ENCODE results near the gene SDCCAG8.
"Not testable (repeated sequence)": the region's sequence is repeated elsewhere in the genome, so short reads cannot be mapped to it uniquely, and the experiment has no call there.

The SDCCAG8 gene

DNA sequence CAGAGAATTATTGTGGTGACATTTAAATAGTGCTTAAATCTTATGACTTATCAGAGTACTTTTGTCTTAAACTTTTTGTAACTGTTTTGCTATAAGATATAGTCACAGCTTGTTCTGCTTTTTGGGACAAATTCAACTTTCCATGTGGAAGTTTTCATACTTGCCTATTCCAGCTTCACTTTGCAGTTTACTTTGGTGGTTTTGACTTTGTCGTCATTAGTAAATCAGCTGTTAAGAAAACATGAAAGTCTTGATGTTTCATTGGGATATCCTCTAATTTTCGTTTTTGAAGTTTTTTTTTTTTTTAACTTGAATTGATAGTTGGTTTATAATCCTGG, 31.3 kb downstream of the SDCCAG8 start:
- DNase-seq = no peak

DNA sequence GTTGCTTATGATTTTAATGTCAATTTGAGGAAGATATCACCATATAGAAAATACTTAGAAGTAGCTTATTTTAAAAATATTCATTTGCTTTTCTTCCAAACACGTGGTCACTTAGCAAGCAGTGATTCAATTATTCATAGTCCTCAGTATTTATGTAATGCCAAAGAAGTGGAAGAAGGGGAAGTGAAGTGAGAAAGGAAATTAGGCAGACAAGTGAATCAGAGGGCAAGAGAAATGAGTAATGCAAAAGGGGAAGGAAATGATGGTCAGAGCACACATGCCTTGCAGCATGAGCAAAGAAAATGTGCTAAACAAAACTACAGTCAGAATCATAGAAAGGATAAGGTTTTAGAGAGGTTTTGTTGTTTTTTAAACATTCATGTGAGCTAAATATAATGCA, 31.8 kb downstream of the SDCCAG8 start:
- DNase-seq = no peak

DNA sequence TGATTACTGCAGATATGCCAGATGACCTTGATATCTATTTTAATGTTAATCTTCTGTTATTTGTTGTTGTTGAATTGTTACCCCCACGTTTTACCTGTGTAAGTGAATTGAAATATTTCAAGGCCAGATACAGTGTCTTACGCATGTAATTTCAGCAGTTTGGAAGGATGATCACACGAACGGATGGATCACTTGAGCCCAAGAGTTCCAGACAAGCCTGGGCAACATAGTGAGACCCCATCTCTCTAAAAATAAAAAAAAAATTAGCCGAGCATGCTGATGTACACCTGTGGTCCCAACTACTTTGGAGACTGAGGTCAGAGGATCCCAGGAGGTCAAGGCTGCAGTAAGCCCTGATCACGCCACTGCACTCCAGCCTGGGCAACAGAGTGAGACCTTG, 32.2 kb downstream of the SDCCAG8 start:
- no peak for DNase-seq

DNA sequence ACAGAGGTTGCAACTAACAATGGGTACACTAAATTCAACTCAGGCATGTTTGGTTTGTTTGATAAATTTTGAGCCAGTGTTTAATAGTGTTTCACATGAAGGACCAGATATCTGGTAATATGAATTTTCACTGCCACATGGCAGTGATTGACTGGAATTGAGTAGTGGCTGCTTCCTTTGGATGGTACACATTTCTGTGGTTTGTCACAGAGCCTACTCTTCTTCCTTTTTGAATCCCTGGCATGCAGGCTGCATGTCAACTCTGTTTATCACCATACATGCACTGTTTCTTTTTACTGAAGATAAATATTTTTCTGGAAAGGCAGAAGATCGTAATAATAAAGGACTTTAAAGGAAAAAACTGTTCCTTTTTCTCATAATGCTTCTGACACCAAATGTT, 35.5 kb downstream of the SDCCAG8 start:
- DNase-seq = no peak

GRCh38 chr1:243292117-243292516, 36.3 kb downstream of the SDCCAG8 start:
- no peak for DNase-seq

GRCh38 chr1:243293941-243294722, 38.3 kb downstream of the SDCCAG8 start:
- no peak for DNase-seq

DNA sequence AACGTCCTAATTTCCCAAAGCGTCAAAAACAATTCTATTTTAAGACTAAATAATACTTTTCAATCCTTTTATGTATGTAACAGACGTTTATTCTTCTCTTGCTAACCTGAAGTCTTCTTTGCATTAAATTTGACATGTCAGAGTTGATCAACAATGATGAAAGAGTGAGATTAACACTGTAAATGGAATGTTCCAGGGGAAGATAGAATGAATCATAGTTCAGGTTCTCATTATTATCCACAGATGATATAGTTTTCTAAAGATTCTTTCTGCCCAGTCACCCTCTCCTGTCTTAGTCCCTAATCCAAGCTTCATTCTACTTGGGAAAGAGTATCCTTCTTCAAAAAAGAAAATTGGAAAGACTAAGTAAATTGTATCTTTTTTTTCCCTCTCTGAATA, 38.9 kb downstream of the SDCCAG8 start:
- no peak for DNase-seq

DNA sequence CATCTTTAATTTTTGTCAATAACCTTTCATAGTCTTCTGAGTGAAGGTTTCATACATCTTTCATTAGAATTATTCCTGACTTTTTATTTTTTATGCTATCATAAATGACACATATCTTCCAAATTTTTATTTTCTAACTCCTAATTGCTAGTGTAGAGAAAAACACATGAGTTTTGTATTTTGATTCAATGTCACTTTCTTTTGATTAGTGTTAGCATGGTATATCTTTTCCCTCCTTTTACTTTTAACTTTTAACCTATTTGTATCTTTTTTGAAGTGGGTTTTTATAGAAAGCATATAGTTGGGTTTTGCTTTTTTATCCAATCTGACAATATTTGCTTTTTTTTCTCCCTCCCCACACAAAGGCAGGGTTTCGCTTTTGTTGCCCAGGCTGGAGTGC, 43.2 kb downstream of the SDCCAG8 start:
- DNase-seq = no peak

GRCh38 chr1:243301059-243301458, 45.2 kb downstream of the SDCCAG8 start:
- no peak for DNase-seq

DNA sequence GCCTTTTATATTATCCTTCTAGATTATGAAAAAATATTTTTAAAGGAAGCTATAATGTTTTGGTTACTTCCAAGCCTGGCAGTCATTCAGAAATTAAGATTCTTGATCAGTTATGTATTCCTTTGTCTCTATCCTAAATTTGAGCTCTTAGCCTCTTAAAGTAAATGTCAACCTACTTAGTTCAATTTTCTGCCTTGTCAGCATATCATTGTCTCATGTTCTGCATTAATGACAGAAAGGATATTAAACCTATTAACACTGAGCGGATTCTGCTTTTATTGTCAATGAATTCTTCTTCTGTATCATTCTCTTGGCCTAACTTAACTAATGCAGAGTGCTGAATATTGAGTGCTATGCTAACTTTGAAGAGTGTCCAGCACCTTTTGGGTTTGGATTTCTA, 56.0 kb downstream of the SDCCAG8 start:
- no peak for DNase-seq

DNA sequence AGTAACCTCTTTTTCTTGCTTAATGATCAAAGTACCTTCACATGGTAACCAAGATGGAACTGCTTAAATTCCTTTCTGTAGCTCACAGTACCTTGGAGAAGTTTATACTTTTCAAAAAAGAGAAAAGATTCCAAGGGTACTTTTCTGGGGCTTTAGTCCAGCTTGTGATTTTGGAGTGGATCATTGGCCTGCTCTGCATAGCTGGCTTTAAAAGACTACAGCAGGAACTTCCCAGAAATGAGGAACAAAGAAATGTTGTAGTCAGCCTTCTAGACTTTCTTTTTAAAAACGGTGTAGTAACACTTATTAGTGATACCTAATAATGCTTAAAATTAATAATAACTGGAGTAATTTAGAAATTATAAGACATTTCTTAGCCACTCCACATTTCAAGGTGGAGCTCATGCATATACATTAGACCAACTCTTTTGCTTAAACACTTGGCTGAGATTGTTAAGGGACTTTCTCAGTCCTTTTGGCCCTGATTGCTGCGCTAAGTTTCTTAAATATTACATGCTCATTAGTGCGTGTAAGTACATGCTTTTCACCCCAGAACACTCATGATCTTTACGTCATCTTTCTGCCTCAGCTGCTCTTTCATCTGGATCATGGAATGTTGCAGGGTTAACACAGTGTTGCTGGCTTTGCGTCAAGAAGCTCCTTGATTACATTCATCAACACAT, 57.3 kb downstream of the SDCCAG8 start:
- no peak for DNase-seq

GRCh38 chr1:243313635-243314536, 58.0 kb downstream of the SDCCAG8 start:
- no peak for DNase-seq

GRCh38 chr1:243315455-243315854, 59.6 kb downstream of the SDCCAG8 start:
- DNase-seq = no peak

DNA sequence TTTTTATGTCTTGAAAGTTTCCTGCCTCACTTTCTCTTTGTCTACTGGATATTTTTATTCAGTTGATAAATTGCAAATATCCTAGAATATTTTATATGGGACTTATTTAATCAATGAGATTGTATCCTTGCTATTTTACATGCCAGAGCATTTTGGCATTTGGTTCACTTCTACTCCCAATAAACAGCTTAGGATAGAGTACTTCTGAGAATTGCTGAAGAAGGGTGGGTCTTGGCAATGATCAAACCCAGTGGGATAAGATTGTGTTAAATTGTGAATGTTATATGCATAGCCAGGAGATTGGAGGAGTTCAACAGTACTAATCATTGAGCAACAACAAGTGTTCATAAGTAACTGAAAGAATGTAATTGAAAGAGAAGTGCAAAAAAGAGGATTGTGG, 60.1 kb downstream of the SDCCAG8 start:
- no peak for DNase-seq

GRCh38 chr1:243316366-243316989, 60.6 kb downstream of the SDCCAG8 start:
- DNase-seq = no peak

GRCh38 chr1:243320224-243320623, 64.4 kb downstream of the SDCCAG8 start:
- DNase-seq = no peak

DNA sequence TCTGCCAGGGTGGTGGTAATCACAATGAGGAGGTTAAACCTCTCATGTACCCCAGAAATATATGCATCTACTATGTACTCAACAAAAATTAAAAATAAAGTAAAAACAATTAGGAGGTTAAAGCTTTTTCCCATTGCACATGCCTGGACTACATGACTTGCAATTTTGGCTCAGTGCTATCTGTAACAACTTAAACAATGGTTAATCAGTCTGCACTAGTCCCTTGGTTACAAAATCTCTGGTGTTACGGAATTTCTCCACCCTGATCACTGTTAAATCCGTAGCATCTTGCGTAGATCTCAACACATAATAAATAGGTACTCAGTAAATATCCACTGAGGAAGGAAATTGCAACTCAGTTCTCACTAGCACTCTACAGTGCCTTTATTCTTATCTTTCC, 66.5 kb downstream of the SDCCAG8 start:
- DNase-seq = no peak

DNA sequence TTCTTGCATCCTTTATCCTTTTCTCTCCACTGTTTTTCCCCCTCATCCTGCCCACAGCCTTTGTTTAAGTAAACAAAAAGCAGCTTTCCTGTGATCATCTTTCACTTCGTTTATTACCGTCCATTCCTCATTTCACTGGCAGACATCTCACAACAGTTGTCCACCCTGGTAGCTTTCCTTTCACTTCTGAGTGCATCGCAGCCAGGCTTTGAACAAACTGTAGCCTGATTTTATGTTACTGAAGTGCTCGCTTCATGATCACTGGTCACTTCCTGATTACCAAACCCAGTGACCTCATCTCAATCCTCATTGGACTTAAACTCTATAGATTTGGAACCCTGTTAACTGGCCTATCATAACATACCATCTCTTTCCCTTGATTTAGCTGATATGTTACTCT, 67.7 kb downstream of the SDCCAG8 start:
- DNase-seq = no peak

DNA sequence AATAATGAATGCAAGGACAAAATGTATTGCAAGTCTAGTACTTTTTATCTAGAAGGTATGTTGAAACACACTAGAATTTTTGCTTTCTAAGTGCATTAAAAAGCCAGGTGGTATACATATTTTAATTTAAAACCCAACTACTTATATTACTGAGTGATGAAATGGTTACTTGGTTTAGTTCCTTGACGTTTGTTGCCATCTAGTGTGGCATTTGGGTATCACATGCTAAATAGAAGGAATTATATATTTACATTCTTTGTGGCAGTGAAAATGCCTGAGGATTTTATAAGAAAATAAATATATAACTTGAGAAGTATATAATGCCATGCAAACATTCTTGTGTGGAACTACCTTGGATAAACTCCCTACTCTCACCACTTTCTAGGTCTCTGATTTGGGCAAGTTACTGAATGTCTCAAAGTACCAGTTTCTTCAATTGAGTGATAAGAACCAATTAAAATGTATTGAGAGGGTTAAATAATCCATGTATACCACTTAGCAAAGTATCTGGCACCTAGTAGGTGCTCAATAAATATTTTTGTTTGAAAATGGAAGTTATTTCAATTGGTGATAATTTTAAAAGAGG, 69.6 kb downstream of the SDCCAG8 start:
- DNase-seq = no peak

- no peak for DNase-seq
These were observed 76.6 kb downstream of the SDCCAG8 start for GRCh38 chr1:243332440-243332839.

DNA sequence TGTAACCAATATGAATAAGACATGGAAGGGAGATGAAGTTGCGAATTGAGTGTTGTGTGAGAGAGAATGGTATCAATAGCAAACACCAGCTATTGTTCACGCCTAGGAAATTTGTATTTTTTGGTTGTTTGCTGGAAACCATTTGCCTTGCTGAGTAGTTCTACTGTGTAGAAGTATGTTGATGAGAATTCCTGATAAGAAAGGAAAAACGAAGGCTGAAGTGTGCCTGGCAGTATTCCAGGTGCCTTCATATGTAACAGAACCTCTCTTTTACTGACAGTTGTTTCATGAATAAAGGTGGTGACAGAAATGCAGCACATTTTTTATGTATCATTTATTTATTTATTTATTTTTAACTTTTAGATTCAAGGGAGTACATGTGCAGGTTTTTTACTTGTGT, 79.5 kb downstream of the SDCCAG8 start:
- no peak for DNase-seq

DNA sequence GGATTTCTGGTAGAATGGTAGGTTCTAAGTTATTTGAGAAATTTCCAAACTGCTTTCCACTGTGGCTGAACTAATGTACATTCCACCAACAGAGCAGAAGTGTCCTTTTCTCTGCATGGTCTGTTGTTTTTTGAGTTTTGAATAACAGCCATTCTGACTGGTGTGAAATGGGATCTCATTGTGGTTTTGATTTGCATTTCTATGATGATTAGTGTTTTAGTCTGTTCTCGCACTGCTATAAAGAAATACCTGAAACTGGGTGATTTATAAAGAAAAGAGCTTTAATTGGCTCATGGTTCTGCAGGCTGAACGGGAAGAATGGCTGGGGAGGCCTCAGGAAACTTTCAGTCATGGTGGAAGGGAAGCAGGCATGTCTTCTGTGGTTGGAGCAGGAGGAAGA, 80.3 kb downstream of the SDCCAG8 start:
- no peak for DNase-seq

DNA sequence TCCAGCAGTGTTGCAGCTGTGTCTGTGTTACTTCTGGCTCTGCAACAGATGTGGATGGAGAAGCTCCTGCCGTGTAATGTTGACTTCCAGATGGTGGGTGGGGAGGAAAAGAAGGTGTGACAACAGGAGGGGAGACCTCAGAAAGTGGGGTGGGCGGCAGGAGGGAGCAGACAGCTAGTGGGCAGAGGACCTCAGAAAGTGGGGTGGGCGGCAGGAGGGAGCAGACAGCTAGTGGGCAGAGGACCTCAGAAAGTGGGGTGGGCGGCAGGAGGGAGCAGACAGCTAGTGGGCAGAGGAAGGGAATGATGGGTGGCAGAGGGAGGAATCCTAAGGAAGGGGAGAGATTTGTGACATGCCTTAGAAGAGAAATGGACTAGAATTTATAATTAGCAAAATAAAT, 83.0 kb downstream of the SDCCAG8 start:
- not testable (repeated sequence) for DNase-seq
